Measurements from ENCODE around the gene ERGIC2.

DNA sequence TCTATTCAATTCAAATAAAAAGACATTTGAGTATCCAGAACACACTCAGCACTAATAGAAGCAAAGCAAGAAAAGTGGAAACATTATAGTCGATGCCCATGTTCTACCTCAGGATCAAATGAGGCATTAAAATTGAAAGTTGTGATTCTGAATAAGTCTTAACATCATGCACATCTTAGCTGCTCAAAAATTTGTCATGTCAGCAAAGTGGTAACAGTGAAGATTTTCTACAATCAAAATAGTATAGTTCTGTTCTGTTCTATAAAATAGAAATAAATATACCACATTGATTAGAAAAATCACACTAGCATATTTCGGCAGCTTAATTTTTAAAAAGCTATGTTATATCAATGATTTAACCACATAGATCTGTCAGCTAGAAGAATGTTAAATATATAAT lies 74.7 kb downstream of the ERGIC2 start:
- TF ChIP-seq, protein P1, sequence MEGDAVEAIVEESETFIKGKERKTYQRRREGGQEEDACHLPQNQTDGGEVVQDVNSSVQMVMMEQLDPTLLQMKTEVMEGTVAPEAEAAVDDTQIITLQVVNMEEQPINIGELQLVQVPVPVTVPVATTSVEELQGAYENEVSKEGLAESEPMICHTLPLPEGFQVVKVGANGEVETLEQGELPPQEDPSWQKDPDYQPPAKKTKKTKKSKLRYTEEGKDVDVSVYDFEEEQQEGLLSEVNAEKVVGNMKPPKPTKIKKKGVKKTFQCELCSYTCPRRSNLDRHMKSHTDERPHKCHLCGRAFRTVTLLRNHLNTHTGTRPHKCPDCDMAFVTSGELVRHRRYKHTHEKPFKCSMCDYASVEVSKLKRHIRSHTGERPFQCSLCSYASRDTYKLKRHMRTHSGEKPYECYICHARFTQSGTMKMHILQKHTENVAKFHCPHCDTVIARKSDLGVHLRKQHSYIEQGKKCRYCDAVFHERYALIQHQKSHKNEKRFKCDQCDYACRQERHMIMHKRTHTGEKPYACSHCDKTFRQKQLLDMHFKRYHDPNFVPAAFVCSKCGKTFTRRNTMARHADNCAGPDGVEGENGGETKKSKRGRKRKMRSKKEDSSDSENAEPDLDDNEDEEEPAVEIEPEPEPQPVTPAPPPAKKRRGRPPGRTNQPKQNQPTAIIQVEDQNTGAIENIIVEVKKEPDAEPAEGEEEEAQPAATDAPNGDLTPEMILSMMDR (IDR thresholded peaks at IDR 0.05) = no peak
- TF ChIP-seq POLR2AphosphoS5 (IDR thresholded peaks at IDR 0.05) = no peak
- TF ChIP-seq EP300 (IDR thresholded peaks at IDR 0.05; ENCODE audit: low read depth) = no peak

Data from transverse colon (tissue), 4 donors.